GM23338 (cell line): Measurements from ENCODE around the gene GARIN1A.
"Not testable (repeated sequence)": the region's sequence is repeated elsewhere in the genome, so short reads cannot be mapped to it uniquely, and the experiment has no call there.

Experiments used
- CREB1 ChIP-seq: fragments of 250-450 bp; sonication (Bioruptor Pico); IDR thresholded peaks from 2 replicates; pipeline ENCODE4 v1.5.0; 2020; ENCODE audit warnings: low read depth, mild to moderate bottlenecking, moderate library complexity
- EZH2 ChIP-seq: fragments of 200-600 bp; sonication (generic); IDR thresholded peaks from one replicate; pipeline ENCODE4 v1.8.0; 2017; ENCODE audit warnings: antibody characterized with exemption, mild to moderate bottlenecking, low read depth; ENCODE audit not compliant: unreplicated experiment
- EZH2phosphoT487 ChIP-seq: fragments of 200-600 bp; sonication (generic); IDR thresholded peaks from one replicate; pipeline ENCODE4 v1.8.1; 2018; ENCODE audit warnings: antibody characterized with exemption; ENCODE audit not compliant: unreplicated experiment
- JUNB ChIP-seq: IDR thresholded peaks from one replicate; pipeline ENCODE4 v1.6.1; 2016; ENCODE audit warnings: antibody characterized with exemption; ENCODE audit not compliant: unreplicated experiment
- NANOG ChIP-seq: IDR thresholded peaks from 2 replicates; pipeline ENCODE4 v1.6.1; 2016; ENCODE audit warnings: antibody characterized with exemption, borderline replicate concordance
- POLR2AphosphoS5 ChIP-seq: IDR thresholded peaks from 2 replicates; pipeline ENCODE4 v1.6.1; 2016; ENCODE audit warnings: antibody characterized with exemption, low read depth
- ZNF114 ChIP-seq: fragments of 250-450 bp; sonication (Bioruptor Pico); IDR thresholded peaks from 2 replicates; pipeline ENCODE4 v1.5.0; 2020; ENCODE audit warnings: mild to moderate bottlenecking, moderate library complexity
- ZNF331 ChIP-seq: fragments of 250-450 bp; sonication (Bioruptor Pico); IDR thresholded peaks from 2 replicates; pipeline ENCODE4 v1.5.0; 2020; ENCODE audit warnings: low read depth, mild to moderate bottlenecking, moderate library complexity
- TF ChIP-seq, protein P1 (sequence below), 2 experiments: fragments of 200-600 bp in 1 of 2; sonication (generic) in 1 of 2; conservative IDR thresholded peaks; 2 replicates each; pipeline versions ENCODE4 v1.5.1 to v1.6.1; 2016 to 2017; ENCODE audit warnings: antibody characterized with exemption in 2 of 2, low read depth in 2 of 2, mild to moderate bottlenecking in 2 of 2, moderate library complexity in 1 of 2
- TF ChIP-seq, protein P2 (sequence below): IDR thresholded peaks from one replicate; pipeline ENCODE4 v1.6.1; 2018; ENCODE audit warnings: antibody characterized with exemption; ENCODE audit not compliant: unreplicated experiment
- TF ChIP-seq, protein P3 (sequence below): fragments of 250-450 bp; sonication (Bioruptor Pico); IDR thresholded peaks from 2 replicates; pipeline ENCODE4 v1.5.0; 2020; ENCODE audit warnings: mild to moderate bottlenecking, moderate library complexity
- TF ChIP-seq, protein P4 (sequence below): IDR thresholded peaks from 2 replicates; pipeline ENCODE4 v1.6.1; 2016; ENCODE audit warnings: antibody characterized with exemption

DNA sequence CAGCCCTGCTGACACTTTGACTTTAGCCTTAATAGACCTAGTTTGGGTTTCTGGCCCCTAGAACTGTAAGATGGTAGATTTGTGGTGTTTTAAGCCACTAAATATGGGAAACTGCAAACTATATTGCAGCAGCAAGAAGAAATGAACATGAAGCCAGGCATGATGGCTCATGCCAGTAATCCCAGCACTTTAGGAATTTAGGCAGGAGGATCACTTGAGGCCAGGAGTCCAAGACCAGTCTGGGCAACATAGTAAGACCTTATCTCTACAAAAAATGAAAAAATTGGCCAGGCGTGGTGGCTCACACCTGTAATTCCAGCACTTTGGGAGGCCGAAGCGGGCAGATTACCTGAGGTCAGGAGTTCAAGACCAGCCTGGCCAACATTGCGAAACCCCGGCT, 26.9 kb upstream of the GARIN1A start:
- TF ChIP-seq CREB1; POLR2AphosphoS5; EZH2phosphoT487; EZH2; JUNB; NANOG; ZNF331 (CRISPR knock-in tag); ZNF114: not testable (repeated sequence)
- TF ChIP-seq, protein P1, sequence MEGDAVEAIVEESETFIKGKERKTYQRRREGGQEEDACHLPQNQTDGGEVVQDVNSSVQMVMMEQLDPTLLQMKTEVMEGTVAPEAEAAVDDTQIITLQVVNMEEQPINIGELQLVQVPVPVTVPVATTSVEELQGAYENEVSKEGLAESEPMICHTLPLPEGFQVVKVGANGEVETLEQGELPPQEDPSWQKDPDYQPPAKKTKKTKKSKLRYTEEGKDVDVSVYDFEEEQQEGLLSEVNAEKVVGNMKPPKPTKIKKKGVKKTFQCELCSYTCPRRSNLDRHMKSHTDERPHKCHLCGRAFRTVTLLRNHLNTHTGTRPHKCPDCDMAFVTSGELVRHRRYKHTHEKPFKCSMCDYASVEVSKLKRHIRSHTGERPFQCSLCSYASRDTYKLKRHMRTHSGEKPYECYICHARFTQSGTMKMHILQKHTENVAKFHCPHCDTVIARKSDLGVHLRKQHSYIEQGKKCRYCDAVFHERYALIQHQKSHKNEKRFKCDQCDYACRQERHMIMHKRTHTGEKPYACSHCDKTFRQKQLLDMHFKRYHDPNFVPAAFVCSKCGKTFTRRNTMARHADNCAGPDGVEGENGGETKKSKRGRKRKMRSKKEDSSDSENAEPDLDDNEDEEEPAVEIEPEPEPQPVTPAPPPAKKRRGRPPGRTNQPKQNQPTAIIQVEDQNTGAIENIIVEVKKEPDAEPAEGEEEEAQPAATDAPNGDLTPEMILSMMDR (conservative IDR thresholded peaks at IDR 0.05; ENCODE audit: low read depth in 2 of 2), result not testable (repeated sequence)
- TF ChIP-seq, protein P2, sequence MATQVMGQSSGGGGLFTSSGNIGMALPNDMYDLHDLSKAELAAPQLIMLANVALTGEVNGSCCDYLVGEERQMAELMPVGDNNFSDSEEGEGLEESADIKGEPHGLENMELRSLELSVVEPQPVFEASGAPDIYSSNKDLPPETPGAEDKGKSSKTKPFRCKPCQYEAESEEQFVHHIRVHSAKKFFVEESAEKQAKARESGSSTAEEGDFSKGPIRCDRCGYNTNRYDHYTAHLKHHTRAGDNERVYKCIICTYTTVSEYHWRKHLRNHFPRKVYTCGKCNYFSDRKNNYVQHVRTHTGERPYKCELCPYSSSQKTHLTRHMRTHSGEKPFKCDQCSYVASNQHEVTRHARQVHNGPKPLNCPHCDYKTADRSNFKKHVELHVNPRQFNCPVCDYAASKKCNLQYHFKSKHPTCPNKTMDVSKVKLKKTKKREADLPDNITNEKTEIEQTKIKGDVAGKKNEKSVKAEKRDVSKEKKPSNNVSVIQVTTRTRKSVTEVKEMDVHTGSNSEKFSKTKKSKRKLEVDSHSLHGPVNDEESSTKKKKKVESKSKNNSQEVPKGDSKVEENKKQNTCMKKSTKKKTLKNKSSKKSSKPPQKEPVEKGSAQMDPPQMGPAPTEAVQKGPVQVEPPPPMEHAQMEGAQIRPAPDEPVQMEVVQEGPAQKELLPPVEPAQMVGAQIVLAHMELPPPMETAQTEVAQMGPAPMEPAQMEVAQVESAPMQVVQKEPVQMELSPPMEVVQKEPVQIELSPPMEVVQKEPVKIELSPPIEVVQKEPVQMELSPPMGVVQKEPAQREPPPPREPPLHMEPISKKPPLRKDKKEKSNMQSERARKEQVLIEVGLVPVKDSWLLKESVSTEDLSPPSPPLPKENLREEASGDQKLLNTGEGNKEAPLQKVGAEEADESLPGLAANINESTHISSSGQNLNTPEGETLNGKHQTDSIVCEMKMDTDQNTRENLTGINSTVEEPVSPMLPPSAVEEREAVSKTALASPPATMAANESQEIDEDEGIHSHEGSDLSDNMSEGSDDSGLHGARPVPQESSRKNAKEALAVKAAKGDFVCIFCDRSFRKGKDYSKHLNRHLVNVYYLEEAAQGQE, result not testable (repeated sequence)
- TF ChIP-seq, protein P3, sequence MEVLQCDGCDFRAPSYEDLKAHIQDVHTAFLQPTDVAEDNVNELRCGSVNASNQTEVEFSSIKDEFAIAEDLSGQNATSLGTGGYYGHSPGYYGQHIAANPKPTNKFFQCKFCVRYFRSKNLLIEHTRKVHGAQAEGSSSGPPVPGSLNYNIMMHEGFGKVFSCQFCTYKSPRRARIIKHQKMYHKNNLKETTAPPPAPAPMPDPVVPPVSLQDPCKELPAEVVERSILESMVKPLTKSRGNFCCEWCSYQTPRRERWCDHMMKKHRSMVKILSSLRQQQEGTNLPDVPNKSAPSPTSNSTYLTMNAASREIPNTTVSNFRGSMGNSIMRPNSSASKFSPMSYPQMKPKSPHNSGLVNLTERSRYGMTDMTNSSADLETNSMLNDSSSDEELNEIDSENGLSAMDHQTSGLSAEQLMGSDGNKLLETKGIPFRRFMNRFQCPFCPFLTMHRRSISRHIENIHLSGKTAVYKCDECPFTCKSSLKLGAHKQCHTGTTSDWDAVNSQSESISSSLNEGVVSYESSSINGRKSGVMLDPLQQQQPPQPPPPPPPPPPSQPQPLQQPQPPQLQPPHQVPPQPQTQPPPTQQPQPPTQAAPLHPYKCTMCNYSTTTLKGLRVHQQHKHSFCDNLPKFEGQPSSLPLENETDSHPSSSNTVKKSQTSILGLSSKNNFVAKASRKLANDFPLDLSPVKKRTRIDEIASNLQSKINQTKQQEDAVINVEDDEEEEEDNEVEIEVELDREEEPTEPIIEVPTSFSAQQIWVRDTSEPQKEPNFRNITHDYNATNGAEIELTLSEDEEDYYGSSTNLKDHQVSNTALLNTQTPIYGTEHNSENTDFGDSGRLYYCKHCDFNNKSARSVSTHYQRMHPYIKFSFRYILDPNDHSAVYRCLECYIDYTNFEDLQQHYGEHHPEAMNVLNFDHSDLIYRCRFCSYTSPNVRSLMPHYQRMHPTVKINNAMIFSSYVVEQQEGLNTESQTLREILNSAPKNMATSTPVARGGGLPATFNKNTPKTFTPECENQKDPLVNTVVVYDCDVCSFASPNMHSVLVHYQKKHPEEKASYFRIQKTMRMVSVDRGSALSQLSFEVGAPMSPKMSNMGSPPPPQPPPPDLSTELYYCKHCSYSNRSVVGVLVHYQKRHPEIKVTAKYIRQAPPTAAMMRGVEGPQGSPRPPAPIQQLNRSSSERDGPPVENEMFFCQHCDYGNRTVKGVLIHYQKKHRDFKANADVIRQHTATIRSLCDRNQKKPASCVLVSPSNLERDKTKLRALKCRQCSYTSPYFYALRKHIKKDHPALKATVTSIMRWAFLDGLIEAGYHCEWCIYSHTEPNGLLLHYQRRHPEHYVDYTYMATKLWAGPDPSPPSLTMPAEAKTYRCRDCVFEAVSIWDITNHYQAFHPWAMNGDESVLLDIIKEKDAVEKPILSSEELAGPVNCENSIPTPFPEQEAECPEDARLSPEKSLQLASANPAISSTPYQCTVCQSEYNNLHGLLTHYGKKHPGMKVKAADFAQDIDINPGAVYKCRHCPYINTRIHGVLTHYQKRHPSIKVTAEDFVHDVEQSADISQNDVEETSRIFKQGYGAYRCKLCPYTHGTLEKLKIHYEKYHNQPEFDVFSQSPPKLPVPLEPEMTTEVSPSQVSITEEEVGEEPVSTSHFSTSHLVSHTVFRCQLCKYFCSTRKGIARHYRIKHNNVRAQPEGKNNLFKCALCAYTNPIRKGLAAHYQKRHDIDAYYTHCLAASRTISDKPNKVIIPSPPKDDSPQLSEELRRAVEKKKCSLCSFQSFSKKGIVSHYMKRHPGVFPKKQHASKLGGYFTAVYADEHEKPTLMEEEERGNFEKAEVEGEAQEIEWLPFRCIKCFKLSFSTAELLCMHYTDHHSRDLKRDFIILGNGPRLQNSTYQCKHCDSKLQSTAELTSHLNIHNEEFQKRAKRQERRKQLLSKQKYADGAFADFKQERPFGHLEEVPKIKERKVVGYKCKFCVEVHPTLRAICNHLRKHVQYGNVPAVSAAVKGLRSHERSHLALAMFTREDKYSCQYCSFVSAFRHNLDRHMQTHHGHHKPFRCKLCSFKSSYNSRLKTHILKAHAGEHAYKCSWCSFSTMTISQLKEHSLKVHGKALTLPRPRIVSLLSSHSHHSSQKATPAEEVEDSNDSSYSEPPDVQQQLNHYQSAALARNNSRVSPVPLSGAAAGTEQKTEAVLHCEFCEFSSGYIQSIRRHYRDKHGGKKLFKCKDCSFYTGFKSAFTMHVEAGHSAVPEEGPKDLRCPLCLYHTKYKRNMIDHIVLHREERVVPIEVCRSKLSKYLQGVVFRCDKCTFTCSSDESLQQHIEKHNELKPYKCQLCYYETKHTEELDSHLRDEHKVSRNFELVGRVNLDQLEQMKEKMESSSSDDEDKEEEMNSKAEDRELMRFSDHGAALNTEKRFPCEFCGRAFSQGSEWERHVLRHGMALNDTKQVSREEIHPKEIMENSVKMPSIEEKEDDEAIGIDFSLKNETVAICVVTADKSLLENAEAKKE (CRISPR knock-in tag), result not testable (repeated sequence)
- TF ChIP-seq, protein P4, sequence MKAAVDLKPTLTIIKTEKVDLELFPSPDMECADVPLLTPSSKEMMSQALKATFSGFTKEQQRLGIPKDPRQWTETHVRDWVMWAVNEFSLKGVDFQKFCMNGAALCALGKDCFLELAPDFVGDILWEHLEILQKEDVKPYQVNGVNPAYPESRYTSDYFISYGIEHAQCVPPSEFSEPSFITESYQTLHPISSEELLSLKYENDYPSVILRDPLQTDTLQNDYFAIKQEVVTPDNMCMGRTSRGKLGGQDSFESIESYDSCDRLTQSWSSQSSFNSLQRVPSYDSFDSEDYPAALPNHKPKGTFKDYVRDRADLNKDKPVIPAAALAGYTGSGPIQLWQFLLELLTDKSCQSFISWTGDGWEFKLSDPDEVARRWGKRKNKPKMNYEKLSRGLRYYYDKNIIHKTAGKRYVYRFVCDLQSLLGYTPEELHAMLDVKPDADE, result not testable (repeated sequence)
